ENCODE results near the gene CDK10.
"Not testable (repeated sequence)": the region's sequence is repeated elsewhere in the genome, so short reads cannot be mapped to it uniquely, and the experiment has no call there.

The CDK10 gene

DNA sequence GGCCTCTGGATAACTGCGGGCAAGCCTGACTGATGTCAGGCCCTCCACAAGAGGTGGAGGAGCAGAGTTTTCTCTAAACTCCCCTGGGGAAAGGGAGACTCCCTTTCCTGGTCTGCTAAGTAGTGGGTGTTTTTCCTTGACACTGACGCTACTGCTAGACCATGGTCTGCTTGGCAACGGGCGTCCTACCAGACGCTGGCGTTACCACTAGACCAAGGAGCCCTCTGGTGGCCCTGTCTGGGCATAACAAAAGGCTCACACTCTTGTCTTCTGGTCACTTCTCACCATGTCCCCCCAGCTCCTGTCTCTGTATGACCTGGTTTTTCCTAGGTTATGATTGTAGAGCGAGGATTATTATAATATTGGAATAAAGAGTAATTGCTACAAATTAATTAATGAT is 19.5 kb upstream of the CDK10 start:
- TF ChIP-seq, protein P1, sequence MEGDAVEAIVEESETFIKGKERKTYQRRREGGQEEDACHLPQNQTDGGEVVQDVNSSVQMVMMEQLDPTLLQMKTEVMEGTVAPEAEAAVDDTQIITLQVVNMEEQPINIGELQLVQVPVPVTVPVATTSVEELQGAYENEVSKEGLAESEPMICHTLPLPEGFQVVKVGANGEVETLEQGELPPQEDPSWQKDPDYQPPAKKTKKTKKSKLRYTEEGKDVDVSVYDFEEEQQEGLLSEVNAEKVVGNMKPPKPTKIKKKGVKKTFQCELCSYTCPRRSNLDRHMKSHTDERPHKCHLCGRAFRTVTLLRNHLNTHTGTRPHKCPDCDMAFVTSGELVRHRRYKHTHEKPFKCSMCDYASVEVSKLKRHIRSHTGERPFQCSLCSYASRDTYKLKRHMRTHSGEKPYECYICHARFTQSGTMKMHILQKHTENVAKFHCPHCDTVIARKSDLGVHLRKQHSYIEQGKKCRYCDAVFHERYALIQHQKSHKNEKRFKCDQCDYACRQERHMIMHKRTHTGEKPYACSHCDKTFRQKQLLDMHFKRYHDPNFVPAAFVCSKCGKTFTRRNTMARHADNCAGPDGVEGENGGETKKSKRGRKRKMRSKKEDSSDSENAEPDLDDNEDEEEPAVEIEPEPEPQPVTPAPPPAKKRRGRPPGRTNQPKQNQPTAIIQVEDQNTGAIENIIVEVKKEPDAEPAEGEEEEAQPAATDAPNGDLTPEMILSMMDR (conservative IDR thresholded peaks at IDR 0.05; ENCODE audit: low read depth) = peak; percentile 23
- DNase-seq (ENCODE audit: low spot score) = not testable (repeated sequence)
- CTCF ChIA-PET = interaction anchor here (0.7 to 0.9 kb wide), 2 partner anchors 91 to 351 kb away, joined by 3 read pairs; partner anchors contain the start of gene CPNE7

DNA sequence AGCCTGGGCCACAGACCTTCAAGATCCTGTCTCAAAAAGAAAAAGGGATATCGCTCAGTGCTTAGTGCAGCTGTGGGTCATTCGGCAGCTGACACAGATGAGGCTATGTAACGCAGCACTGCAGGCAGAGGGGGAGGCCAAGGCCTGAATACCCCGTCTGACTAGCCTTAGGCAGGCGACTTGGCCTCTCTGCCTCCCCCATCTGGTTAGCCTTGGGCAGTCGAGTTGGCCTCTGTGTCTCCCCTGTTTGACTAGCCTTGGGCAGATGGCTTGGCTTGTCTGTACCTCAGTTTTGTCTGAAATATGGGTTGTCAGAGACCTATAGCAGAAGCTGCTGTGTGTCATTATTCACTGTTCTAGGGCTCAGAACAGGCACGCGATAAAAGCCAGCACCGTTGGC is 18.9 kb upstream of the CDK10 start:
- TF ChIP-seq, protein P1 (conservative IDR thresholded peaks at IDR 0.05; ENCODE audit: low read depth) = no peak
- CTCF ChIA-PET = interaction anchor here (0.7 to 0.9 kb wide), 2 partner anchors 92 to 351 kb away, joined by 3 read pairs; partner anchors contain the start of gene CPNE7
- POLR2A ChIA-PET (ENCODE audit: low non-redundant PET) = no interaction called here
- H3K27ac ChIP-seq = peak overlapping the region; percentile 61
- DNase-seq (ENCODE audit: low spot score) = no peak

More for the DNA sequence above, 19.5 kb upstream of the CDK10 start:
- POLR2A ChIA-PET (ENCODE audit: low non-redundant PET) = not testable (repeated sequence)
- peak overlapping the region; percentile 61; the same call in 1 of the 2 replicates for H3K27ac ChIP-seq

DNA sequence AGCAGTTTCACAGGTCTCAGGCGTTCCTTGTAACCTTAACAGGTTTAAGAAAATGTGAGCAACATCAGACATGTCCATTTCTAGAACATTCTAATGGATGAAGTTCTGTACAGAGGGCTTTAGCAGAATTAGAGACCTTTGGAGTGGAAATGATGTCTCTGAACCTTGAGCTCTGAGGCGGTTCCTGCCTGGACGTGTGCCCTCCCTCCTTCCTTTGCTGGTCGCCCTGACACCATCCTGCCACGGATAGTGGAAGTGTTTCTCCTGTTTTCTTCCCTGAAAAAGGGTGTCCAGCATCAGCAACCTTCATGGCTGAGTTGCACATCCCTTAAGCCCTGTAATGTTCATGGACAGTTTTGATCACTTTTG is 17.7 kb upstream of the CDK10 start:
- DNase-seq (ENCODE audit: low spot score) = no peak
- ChIA-PET POLR2A (ENCODE audit: low non-redundant PET) (no interaction called here), CTCF (no interaction called here)
- TF ChIP-seq, protein P1 (conservative IDR thresholded peaks at IDR 0.05; ENCODE audit: low read depth) = no peak
- peak overlapping the region; percentile 61 for H3K27ac ChIP-seq

DNA sequence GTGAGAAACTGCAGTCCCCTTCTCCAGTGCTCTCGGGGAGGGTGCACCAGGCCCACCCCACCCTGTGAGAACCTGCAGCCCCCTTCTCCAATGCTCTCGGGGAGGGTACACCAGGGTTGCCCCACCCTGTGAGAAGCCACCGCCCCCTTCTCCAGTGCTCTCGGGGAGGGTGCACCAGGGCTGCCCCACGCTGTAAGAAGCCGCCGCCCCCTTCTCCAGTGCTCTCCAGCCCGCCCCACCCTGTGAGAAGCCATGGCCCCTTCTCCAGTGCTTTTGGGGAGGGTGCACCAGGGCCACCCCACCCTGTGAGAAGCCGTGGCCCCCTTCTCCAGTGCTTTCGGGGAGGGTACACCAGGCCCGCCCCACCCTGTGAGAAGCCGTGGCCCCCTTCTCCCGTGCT is 16.7 kb upstream of the CDK10 start:
- no peak overlapping the region for H3K27ac ChIP-seq
- TF ChIP-seq, protein P1 (conservative IDR thresholded peaks at IDR 0.05; ENCODE audit: low read depth) = no peak
- DNase-seq (ENCODE audit: low spot score) = no peak
- ChIA-PET POLR2A (ENCODE audit: low non-redundant PET) (no interaction called here), CTCF (no interaction called here)

DNA sequence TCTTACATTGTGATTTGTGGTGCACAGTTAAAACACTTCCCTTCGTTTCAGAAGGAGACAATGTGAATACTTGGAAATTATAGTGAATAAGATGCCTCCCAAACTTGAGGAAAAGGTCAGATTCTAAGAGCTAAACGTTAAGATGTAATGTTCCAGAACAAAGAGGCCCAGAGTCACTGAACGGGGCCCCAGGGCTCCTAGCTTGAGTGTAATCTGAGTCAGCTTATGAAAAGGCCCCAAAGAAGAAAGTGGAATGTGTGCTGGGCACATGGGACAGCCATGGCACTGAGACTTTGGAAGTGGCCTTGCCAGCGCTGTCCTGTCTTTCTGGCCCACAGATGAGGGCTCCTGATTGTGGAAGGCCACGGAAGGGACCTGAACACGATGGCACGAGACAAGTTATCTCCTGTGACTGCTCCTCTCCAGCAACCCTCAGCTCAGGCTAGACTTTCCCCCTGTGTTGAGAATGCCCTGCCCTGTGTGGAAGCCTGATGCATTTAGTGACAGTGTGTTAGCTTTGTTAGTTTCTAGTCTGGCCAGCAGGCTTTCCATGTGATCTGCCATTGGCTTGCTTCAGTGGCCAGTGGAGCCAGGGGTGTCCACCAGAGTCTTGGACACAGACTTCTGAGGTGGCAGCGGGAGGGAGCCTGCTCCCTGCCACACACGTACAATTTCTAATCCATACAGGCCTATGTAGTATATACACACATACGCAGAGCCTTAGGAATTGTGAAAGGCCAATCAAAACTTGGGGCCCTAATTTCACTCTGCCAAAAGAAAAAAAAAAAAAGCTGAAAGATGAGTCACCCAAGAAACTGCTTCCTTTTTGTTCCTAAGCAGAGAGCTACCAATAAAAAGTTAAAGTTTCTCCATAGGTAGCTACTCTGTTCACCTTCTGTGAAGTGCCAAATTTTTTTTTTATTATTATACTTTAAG is 15.7 kb upstream of the CDK10 start:
- ChIA-PET CTCF (interaction anchor here (0.6 kb wide), 3 partner anchors 17 to 41 kb away, joined by 3 read pairs; no protein-coding TSS in a partner anchor), POLR2A (ENCODE audit: low non-redundant PET) (interaction anchor here (0.5 to 1.4 kb wide), 3 partner anchors 16 to 409 kb away, joined by 3 to 5 read pairs (median 3); partner anchors contain the start of gene CDK10)
- no peak for DNase-seq (ENCODE audit: low spot score)
- peak overlapping the region; percentile 51 for H3K27ac ChIP-seq
- TF ChIP-seq, protein P1 (conservative IDR thresholded peaks at IDR 0.05; ENCODE audit: low read depth) = no peak

DNA sequence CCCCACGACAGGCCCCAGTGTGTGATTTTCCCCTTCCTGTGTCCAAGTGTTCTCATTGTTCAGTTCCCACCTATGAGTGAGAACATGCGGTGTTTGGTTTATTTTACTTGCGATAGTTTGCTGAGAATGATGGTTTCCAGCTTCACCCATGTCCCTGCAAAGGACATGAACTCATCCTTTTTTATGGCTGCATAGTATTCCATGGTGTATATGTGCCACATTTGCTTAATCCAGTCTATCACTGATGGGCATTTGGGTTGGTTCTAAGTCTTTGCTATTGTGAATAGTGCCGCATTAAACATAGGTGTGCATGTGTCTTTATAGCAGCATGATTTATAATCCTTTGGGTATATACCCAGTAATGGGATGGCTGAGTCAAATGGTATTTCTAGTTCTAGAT is 14.9 kb upstream of the CDK10 start:
- ChIA-PET CTCF (interaction anchor here (0.6 kb wide), 1 partner anchor 23 kb away, joined by 3 read pairs; no protein-coding TSS in a partner anchor), POLR2A (ENCODE audit: low non-redundant PET) (interaction anchor here (0.5 to 1.4 kb wide), 4 partner anchors 15 to 410 kb away, joined by 3 to 5 read pairs (median 3); partner anchors contain the start of gene CDK10)
- H3K27ac ChIP-seq; DNase-seq (ENCODE audit: low spot score): not testable (repeated sequence)

Measured in RWPE1 (cell line).